Urinary bladder (tissue), 4 donors: ENCODE data around the gene RASL10B. TPM values are rescaled to one million over a fixed set of nuclear protein-coding genes. Genes with fewer than 3 reads are reported as not detected.

Experiments used
- DNase-seq: peaks from one replicate; pipeline ENCODE4 v3.0.0-alpha.2; 2015; ENCODE audit errors: extremely low spot score
- H3K27ac ChIP-seq: one replicate; pipeline ENCODE4 v1.5.1; 2013; ENCODE audit warnings: low read depth, mild to moderate bottlenecking, moderate library complexity
- H3K36me3 ChIP-seq: one replicate; pipeline ENCODE4 v1.6.1; 2013; ENCODE audit warnings: mild to moderate bottlenecking, moderate library complexity; ENCODE audit not compliant: insufficient read depth
- H3K4me1 ChIP-seq: one replicate; pipeline ENCODE4 v1.6.1; 2013; ENCODE audit warnings: mild to moderate bottlenecking, moderate library complexity; ENCODE audit not compliant: insufficient read depth
- H3K4me3 ChIP-seq: one replicate; pipeline ENCODE4 v1.5.1; 2013; ENCODE audit warnings: low read depth, low read length
- WGBS: extraction: QIAGEN DNeasy Blood & Tissue Kit; methylation state at CpG from one replicate; pipeline ENCODE4 v1.1.7; 2013; 5-methylcytosine and 5-hydroxymethylcytosine counted together
- polyA plus RNA-seq: library from polyadenylated mRNA; stranded (reverse); fragments of 200-250 nt; gene quantifications from one replicate; pipeline ENCODE4 v1.2.3, GENCODE V29; 2013
- total RNA-seq: library from RNA; depleted of rRNA; stranded (reverse); fragments of >200 nt; gene quantifications from one replicate; pipeline ENCODE4 v1.2.3, GENCODE V29; 2014
- donor health status: healthy with polysubstance abuse.
- donor health status: healthy.

The RASL10B gene
- total and polyA plus RNA-seq, 2 donors: 0.69 to 3.0 TPM

DNA sequence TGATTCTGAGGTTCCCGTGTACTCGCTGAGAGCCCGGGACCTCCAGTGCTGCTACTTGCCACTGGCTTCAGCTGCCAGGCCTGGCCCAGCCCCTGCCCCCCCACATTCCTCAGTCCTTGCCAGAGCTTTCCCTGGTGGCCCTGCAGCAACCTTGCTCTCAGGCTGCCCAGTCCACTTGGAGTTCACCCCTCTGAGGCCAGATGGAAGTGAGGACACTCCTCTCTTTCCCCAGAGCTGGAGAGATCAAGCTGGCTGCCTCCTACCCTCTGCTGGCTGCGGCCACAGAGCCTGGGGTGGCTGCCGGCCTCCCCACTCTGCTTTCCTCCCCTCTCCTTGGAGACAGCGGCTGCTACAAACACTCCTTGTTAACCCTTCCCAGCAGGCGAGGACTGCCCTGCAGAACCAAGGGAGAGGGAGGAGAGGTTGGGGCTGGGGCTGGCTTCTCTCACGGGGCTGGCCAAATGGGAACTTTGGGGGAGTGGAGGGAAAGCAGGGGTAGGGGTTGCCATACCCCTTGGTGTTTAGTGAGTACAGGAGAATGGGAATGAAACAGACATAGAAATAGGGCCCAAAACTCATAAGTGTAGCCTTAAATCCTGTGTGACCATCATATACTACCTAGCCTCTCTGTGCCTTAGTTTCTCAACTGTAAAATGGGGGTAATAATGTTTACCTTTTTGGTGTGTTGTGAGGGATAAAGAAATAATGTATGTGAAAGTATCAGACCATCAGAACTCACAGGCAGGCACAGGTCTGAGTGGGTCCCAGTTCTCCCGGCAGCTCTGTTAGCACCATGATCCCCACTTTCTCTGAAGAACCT, 21.7 kb downstream of the RASL10B start, which contains the start of gene GAS2L2:
Gene GAS2L2, minus strand, starts transcription at position 295 of the 820 bp plus-strand sequence. CDS start 389 bp downstream, outside the sequence.
- no peak for DNase-seq
- no peak within 1 kb of the TSS for H3K4me3 ChIP-seq
- WGBS: 34% methylated on average over 9 of the region's 9 CpGs
- no peak within 1 kb of the TSS for H3K27ac ChIP-seq
- H3K36me3 ChIP-seq: no peaks in the 10 kb centered on the region
- no peaks in the 10 kb centered on the region for H3K4me1 ChIP-seq

DNA sequence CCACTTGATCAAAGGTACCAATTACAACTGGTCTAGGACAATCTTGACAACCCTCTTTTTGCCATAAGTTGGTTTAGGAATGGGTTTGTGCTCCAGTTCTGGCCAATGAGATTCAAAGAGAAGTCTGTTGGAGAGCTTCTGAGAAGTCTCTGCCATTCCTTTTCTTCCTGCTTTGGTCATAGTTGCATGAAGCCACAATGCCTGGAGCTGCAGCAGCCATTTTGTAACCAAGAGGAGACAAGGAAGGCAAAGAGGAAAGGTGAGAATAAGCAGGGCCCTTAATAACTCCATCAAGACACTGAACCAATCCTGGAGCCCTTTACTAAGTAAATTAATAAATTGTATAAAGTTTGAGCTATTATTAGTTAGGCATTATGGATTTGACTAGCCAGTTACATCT, 25.8 kb downstream of the RASL10B start:
- Histone ChIP-seq H3K27ac (no peak overlapping the region), H3K4me3 (no peak overlapping the region), H3K4me1 (no peaks in the 10 kb centered on the region), H3K36me3 (no peaks in the 10 kb centered on the region)
- no peak for DNase-seq

DNA sequence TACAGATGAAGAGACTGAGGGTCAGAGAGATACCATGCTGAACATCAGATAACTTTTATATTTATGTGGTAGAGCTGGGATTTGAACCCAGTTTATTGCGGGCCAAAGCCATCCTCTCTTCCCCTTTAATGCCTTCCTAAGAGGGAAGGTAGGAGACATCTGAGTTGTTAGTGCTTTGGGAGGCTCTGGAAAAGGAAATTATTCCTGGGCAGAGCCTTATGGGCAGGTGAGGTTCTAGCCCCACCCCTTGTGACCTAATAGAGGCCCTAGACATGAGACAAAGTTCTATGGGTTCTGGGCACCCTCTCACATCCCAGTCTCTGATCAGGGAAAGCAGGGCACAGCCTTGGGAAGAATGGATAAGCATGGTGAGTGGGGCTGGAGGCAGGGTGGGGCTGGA, 29.1 kb downstream of the RASL10B start, which contains the start of gene C17orf50:
Gene C17orf50, plus strand, starts transcription at position 301 of the 400 bp plus-strand sequence. Its CDS starts 55 bp downstream, at position 356.
- Histone ChIP-seq H3K4me3 (no peak within 1 kb of the TSS), H3K4me1 (no peaks in the 10 kb centered on the region), H3K36me3 (no peaks in the 10 kb centered on the region), H3K27ac (no peak within 1 kb of the TSS)
- no peak for DNase-seq
- 100% methylated on average over 1 of the region's 1 CpG for WGBS

DNA sequence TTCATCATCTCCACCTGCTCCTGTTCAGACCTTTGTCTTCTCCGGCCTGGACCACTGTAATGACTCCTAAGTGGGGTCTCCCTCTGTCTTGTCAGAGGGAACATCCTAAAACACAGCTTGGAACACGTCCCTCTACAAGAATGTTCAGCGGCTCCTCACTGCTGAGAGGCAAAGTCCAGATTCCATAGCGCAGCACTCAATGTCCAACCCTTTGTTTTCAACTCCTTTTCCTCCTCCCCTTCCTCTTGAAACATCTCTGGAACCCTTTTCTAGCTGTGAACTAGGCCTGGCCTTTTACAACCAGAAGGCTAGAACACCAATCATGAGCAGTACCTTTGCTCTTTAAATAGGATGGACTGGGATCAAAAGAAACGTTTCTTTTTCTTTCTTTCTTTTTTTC, 30.2 kb downstream of the RASL10B start:
- no peak for DNase-seq
- H3K36me3 ChIP-seq: no peaks in the 10 kb centered on the region
- WGBS: 84% methylated on average over 5 of the region's 5 CpGs
- H3K4me3 ChIP-seq: no peak overlapping the region
- no peaks in the 10 kb centered on the region for H3K4me1 ChIP-seq
- no peak overlapping the region for H3K27ac ChIP-seq

GRCh38 chr17:35763767-35764122, 32.3 kb downstream of the RASL10B start:
- no peak overlapping the region for H3K27ac ChIP-seq
- H3K4me1 ChIP-seq: no peaks in the 10 kb centered on the region
- H3K36me3 ChIP-seq: no peaks in the 10 kb centered on the region
- WGBS: 35% methylated on average over 17 of the region's 17 CpGs
- no peak for DNase-seq
- peak overlapping the region; percentile 44 for H3K4me3 ChIP-seq

DNA sequence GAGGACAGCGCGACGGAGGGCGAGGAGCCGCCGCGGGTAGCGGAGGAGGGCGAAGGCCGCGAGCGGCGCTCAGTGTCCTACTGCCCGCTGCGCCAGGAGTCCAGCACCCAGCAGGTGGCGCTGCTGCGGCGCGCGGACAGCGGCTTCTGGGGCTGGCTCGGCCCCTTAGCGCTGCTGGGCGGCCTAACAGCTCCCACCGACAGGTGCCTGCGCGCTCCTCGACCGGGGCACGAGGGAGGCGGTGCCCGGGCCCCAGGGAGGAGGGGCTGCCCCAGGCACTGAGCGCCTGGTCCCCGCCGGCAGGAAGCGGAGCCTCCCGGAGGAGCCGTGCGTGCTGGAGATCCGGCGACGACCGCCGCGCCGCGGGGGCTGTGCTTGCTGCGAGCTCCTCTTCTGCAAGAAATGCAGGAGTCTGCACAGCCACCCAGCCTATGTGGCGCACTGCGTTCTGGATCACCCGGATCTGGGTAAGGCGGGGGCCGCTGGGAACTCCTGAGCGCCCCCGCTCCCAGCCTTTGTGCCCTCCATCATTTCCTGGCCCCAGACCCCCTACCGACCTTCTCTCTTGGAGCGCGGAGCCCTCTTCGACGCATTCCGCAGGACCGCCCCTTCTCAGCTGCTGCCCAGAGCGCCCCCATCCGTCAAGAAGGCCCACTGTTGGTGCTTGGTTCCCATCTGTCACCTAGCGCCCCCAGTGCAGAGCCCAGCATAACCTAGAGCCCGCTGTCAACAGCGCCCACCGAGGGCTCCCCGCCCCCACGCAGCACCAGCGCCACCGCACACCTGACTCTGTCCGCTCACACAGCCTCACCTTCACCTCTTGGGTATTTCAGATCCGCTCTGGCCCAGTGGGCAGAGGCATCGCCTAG, 32.9 kb downstream of the RASL10B start:
- 7% methylated on average over 75 of the region's 75 CpGs for WGBS
- H3K36me3 ChIP-seq: no peaks in the 10 kb centered on the region
- peak overlapping the region; percentile 44 for H3K4me3 ChIP-seq
- DNase-seq: no peak
- H3K4me1 ChIP-seq: no peaks in the 10 kb centered on the region
- H3K27ac ChIP-seq: no peak overlapping the region

- H3K36me3 ChIP-seq: no peaks in the 10 kb centered on the region
- no peaks in the 10 kb centered on the region for H3K4me1 ChIP-seq
- DNase-seq: no peak
- H3K27ac ChIP-seq: no peak overlapping the region
- no peak overlapping the region for H3K4me3 ChIP-seq
- 64% methylated on average over 11 of the region's 11 CpGs for WGBS
Observed at GRCh38 chr17:35765086-35765710, 33.8 kb downstream of the RASL10B start.

- Histone ChIP-seq H3K4me1 (no peaks in the 10 kb centered on the region), H3K4me3 (no peak overlapping the region), H3K36me3 (no peaks in the 10 kb centered on the region), H3K27ac (no peak overlapping the region)
- DNase-seq: no peak
- WGBS: 80% methylated on average over 8 of the region's 8 CpGs
Observed at GRCh38 chr17:35765756-35766488, 34.5 kb downstream of the RASL10B start.

GRCh38 chr17:35766489-35766877, 35.0 kb downstream of the RASL10B start:
- H3K27ac ChIP-seq: no peak overlapping the region
- no peaks in the 10 kb centered on the region for H3K4me1 ChIP-seq
- WGBS: 92% methylated on average over 24 of the region's 24 CpGs
- no peak for DNase-seq
- no peaks in the 10 kb centered on the region for H3K36me3 ChIP-seq
- no peak overlapping the region for H3K4me3 ChIP-seq

GRCh38 chr17:35766903-35767510, 35.6 kb downstream of the RASL10B start:
- H3K27ac ChIP-seq: no peak overlapping the region
- H3K4me1 ChIP-seq: no peaks in the 10 kb centered on the region
- H3K4me3 ChIP-seq: no peak overlapping the region
- no peak for DNase-seq
- no peaks in the 10 kb centered on the region for H3K36me3 ChIP-seq
- 50% methylated on average over 7 of the region's 7 CpGs for WGBS

- DNase-seq: no peak
- Histone ChIP-seq H3K4me1 (no peaks in the 10 kb centered on the region), H3K36me3 (no peaks in the 10 kb centered on the region), H3K27ac (no peak overlapping the region), H3K4me3 (no peak overlapping the region)
- 95% methylated on average over 2 of the region's 2 CpGs for WGBS
Observed at GRCh38 chr17:35768797-35769196, 37.4 kb downstream of the RASL10B start.

- Histone ChIP-seq H3K4me1 (no peaks in the 10 kb centered on the region), H3K4me3 (no peak overlapping the region), H3K36me3 (no peaks in the 10 kb centered on the region), H3K27ac (no peak overlapping the region)
- no peak for DNase-seq
- 95% methylated on average over 48 of the region's 48 CpGs for WGBS
Observed at GRCh38 chr17:35769895-35770486, 38.6 kb downstream of the RASL10B start.
